K562 (cell line): ENCODE data around the gene PIGT. TPM values are rescaled to one million over a fixed set of nuclear protein-coding genes. Genes with fewer than 3 reads are reported as not detected.

Experiments used
- ATAC-seq: fragments of 200-7000 bp; cut with Tn5 transposase; 3 replicates; pipeline ENCODE4 v1.9.1; 2020; ENCODE audit warnings: moderate library complexity
- BruUV-seq: library from RNA; stranded (reverse); fragments of 400-500 nt; replicated peaks from 2 replicates; lab custom pipeline; 2021; lab: Mats Ljungman, UMichigan
- CTCF ChIA-PET: fragments of 300-600 bp; formaldehyde crosslinking; extraction: SDS; loops from one replicate; lab custom pipeline; 2021; ENCODE audit warnings: low intra/inter-chr PET ratio; lab: Yijun Ruan, JAX
- POLR2A ChIA-PET: fragments of 300-600, 350-650 bp; sonication (Branson Sonifier 250); formaldehyde crosslinking; extraction: SDS; loops from one replicate; lab custom pipeline; 2021; ENCODE audit warnings: antibody characterized with exemption, inconsistent platforms; lab: Yijun Ruan, JAX
- DNase-seq, 4 experiments: peaks; one replicate each; pipeline versions ENCODE4 v3.0.0 to v3.0.0-alpha.2; 2011 to 2018; ENCODE audit warnings: low spot score in 3 of 4, mixed read lengths in 3 of 4; ENCODE audit errors: extremely low read depth in 1 of 4
- FAIRE-seq: peaks from 2 replicates; lab custom pipeline; 2011; peaks lifted over from hg19 to GRCh38; lab: Jason Lieb, UNC
- H2AFZ ChIP-seq: 2 replicates; pipeline ENCODE4 v1.6.0; 2011; ENCODE audit warnings: low read depth, low read length, control low read depth, inconsistent platforms
- H3K27ac ChIP-seq: fragments of 200-600 bp; 3 replicates; pipeline ENCODE4 v1.8.0; 2011; ENCODE audit warnings: low read depth, mild to moderate bottlenecking, control low read depth, inconsistent platforms, low read length, moderate library complexity, mixed read lengths; ENCODE audit errors: extremely low read depth
- H3K27me3 ChIP-seq, 2 experiments: fragments of 300-600 bp in 1 of 2; 2 replicates in 1 of 2; 3 replicates in 1 of 2; pipeline versions ENCODE4 v1.6.0 to v1.8.0; 2011; ENCODE audit warnings: inconsistent platforms in 2 of 2, low read length in 2 of 2, mild to moderate bottlenecking in 1 of 2, mixed read lengths in 1 of 2, moderate library complexity in 1 of 2; ENCODE audit not compliant: control insufficient read depth in 2 of 2, insufficient read depth in 2 of 2
- H3K36me3 ChIP-seq: fragments of 300-600 bp; 3 replicates; pipeline ENCODE4 v1.8.0; 2011; ENCODE audit warnings: mild to moderate bottlenecking, low read length, inconsistent platforms; ENCODE audit not compliant: control insufficient read depth, insufficient read depth
- H3K4me1 ChIP-seq, 2 experiments: fragments of 200-600 bp in 1 of 2; replicated peaks in 1 of 2; 2 replicates in 1 of 2; 3 replicates in 1 of 2; pipeline versions ENCODE4 v1.5.1 to v1.8.0; 2011; ENCODE audit warnings: inconsistent platforms in 2 of 2, low read length in 2 of 2, mild to moderate bottlenecking in 1 of 2, mixed read lengths in 1 of 2, moderate library complexity in 1 of 2; ENCODE audit not compliant: control insufficient read depth in 2 of 2, insufficient read depth in 2 of 2
- H3K4me2 ChIP-seq: 2 replicates; pipeline ENCODE4 v1.6.1; 2011; ENCODE audit warnings: low read length, control low read depth, inconsistent platforms, mixed read lengths; ENCODE audit not compliant: insufficient read depth
- H3K4me3 ChIP-seq: fragments of 200-600 bp; sonication (generic), shearing (Covaris generic); 2 replicates; pipeline ENCODE4 v1.5.1; 2016; ENCODE audit warnings: control low read depth, inconsistent platforms
- H3K79me2 ChIP-seq: fragments of 200-600 bp; 3 replicates; pipeline ENCODE4 v1.8.0; 2011; ENCODE audit warnings: low read length, inconsistent platforms; ENCODE audit not compliant: control insufficient read depth, insufficient read depth
- H3K9ac ChIP-seq, 2 experiments: 2 replicates each; pipeline versions ENCODE4 v1.6.0 to v1.6.1; 2011; ENCODE audit warnings: low read depth in 2 of 2, low read length in 2 of 2, control low read depth in 1 of 2, inconsistent platforms in 1 of 2, mild to moderate bottlenecking in 1 of 2, mixed read lengths in 1 of 2; ENCODE audit not compliant: insufficient read depth in 1 of 2
- H3K9me1 ChIP-seq: one replicate; pipeline ENCODE4 v1.6.0; 2011; ENCODE audit warnings: inconsistent platforms, mild to moderate bottlenecking, low read length, moderate library complexity; ENCODE audit not compliant: control insufficient read depth, insufficient read depth
- H3K9me3 ChIP-seq: replicated peaks from 2 replicates; pipeline ENCODE4 v1.5.1; 2011; ENCODE audit warnings: low read depth, low read length, inconsistent platforms; ENCODE audit not compliant: control insufficient read depth, insufficient read depth
- H4K20me1 ChIP-seq: replicated peaks from 2 replicates; pipeline ENCODE4 v1.6.1; 2011; ENCODE audit warnings: low read length, inconsistent platforms, mixed read lengths; ENCODE audit not compliant: control insufficient read depth, insufficient read depth
- ATF7 ChIP-seq: fragments of 450-650 bp; IDR thresholded peaks from 2 replicates; pipeline ENCODE4 v1.7.1; 2014; ENCODE audit warnings: mild to moderate bottlenecking, moderate library complexity
- GTF2F1 ChIP-seq: IDR thresholded peaks from 2 replicates; pipeline ENCODE4 v1.6.1; 2011; ENCODE audit warnings: low read depth, low read length, improper control_type of control experiment
- RB1 ChIP-seq: fragments of 450-650 bp; IDR thresholded peaks from 2 replicates; pipeline ENCODE4 v1.6.1; 2017; ENCODE audit warnings: low read depth, mild to moderate bottlenecking
- RNF2 ChIP-seq: sonication (generic); IDR thresholded peaks from 2 replicates; pipeline ENCODE4 v1.6.1; 2016
- WGBS: fragments of 100-300 bp; shearing (Covaris generic); methylation state at CpG from one replicate; pipeline ENCODE4 v1.1.6; 2016; ENCODE audit warnings: low coverage, mixed read lengths; ENCODE audit not compliant: insufficient coverage; ENCODE audit errors: missing lambda C conversion rate; 5-methylcytosine and 5-hydroxymethylcytosine counted together
- in situ Hi-C: fragments of 300-500 bp; cut with MboI; formaldehyde crosslinking; loops from 4 replicates; pipeline ENCODE4 v1.15.0; 2018; ENCODE audit warnings: inconsistent platforms, mixed read lengths
- intact Hi-C: fragments of 100-400 bp; cut with micrococcal nuclease; formaldehyde crosslinking; loops from 2 replicates; pipeline ENCODE4 v1.14.2; 2022
- polyA plus RNA-seq, 8 experiments: library from polyadenylated mRNA; depleted of rRNA in 4 of 8; stranded (reverse) in 5 of 8; unstranded in 3 of 8; fragments of >200 nt; fragmentation: Nextera tagmentation in 2 of 8; fragmentation: Illumina TruSeq in 1 of 8; extraction: Ambion mirVana in 2 of 8; extraction: Trizol in 1 of 8; gene quantifications; 2 replicates each; pipeline versions ENCODE4 v1.2.1 to v1.2.3, GENCODE V29; 2011 to 2014; ENCODE audit warnings: inconsistent platforms in 1 of 8, missing spikeins in 1 of 8
- total RNA-seq, 7 experiments: library from RNA; depleted of rRNA in 6 of 7; stranded (reverse); fragments of >200 nt in 6 of 7; fragmentation: Illumina TruSeq in 2 of 7; extraction: Trizol in 2 of 7; gene quantifications; 2 replicates each; pipeline versions ENCODE4 v1.2.1 to v1.2.3, GENCODE V29; 2011 to 2021; ENCODE audit warnings: low replicate concordance in 1 of 7
- TF ChIP-seq, protein P1 (sequence below): fragments of 200-800 bp; sonication (Bioruptor generic); IDR thresholded peaks from 2 replicates; pipeline ENCODE4 v1.6.1; 2016; ENCODE audit warnings: missing genetic modification characterization, missing compliant biosample characterization
- TF ChIP-seq, protein P2 (sequence below): fragments of 200-800 bp; sonication (Bioruptor generic); IDR thresholded peaks from 2 replicates; pipeline ENCODE4 v1.6.1; 2017; ENCODE audit warnings: missing genetic modification characterization, missing compliant biosample characterization
- TF ChIP-seq, protein P3 (sequence below): fragments of 250-450 bp; sonication (Bioruptor Pico); IDR thresholded peaks from 2 replicates; pipeline ENCODE4 v1.8.0; 2022; ENCODE audit warnings: moderate library complexity, mild to moderate bottlenecking, inconsistent platforms

PIGT gene
- total and polyA plus RNA-seq, 9 of the 15 experiments (the other 6 are each of a cell fraction or from before 2014, with no cell fraction given) = 14.6 to 108 (median 46.9) TPM

DNA sequence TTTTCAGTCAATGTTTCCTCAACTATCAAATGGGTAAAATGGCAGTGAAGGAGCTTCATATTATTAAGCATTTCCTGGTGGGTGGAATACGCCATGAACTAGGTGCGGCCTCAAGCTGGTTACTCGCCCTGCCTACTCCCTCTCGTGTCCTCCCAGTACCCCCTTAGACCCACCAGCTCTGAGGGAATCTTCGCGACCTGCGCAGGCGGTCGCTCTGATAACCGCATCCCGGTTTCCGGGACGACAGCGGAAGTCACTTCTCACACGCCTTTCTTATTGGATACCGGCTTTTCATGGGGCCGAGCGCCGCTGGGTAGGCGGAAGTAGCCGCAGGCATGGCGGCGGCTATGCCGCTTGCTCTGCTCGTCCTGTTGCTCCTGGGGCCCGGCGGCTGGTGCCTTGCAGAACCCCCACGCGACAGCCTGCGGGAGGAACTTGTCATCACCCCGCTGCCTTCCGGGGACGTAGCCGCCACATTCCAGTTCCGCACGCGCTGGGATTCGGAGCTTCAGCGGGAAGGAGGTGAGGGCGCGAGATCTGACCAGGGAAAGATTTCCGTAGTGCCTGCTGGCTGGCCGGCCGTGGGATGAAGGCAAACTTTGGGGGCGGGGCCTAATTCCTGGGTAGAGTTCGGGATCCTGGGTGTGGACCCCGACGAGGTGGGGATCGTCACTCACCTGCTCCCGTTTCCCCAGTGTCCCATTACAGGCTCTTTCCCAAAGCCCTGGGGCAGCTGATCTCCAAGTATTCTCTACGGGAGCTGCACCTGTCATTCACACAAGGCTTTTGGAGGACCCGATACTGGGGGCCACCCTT lies at the start of gene PIGT (continued):
- TF ChIP-seq, protein P1, sequence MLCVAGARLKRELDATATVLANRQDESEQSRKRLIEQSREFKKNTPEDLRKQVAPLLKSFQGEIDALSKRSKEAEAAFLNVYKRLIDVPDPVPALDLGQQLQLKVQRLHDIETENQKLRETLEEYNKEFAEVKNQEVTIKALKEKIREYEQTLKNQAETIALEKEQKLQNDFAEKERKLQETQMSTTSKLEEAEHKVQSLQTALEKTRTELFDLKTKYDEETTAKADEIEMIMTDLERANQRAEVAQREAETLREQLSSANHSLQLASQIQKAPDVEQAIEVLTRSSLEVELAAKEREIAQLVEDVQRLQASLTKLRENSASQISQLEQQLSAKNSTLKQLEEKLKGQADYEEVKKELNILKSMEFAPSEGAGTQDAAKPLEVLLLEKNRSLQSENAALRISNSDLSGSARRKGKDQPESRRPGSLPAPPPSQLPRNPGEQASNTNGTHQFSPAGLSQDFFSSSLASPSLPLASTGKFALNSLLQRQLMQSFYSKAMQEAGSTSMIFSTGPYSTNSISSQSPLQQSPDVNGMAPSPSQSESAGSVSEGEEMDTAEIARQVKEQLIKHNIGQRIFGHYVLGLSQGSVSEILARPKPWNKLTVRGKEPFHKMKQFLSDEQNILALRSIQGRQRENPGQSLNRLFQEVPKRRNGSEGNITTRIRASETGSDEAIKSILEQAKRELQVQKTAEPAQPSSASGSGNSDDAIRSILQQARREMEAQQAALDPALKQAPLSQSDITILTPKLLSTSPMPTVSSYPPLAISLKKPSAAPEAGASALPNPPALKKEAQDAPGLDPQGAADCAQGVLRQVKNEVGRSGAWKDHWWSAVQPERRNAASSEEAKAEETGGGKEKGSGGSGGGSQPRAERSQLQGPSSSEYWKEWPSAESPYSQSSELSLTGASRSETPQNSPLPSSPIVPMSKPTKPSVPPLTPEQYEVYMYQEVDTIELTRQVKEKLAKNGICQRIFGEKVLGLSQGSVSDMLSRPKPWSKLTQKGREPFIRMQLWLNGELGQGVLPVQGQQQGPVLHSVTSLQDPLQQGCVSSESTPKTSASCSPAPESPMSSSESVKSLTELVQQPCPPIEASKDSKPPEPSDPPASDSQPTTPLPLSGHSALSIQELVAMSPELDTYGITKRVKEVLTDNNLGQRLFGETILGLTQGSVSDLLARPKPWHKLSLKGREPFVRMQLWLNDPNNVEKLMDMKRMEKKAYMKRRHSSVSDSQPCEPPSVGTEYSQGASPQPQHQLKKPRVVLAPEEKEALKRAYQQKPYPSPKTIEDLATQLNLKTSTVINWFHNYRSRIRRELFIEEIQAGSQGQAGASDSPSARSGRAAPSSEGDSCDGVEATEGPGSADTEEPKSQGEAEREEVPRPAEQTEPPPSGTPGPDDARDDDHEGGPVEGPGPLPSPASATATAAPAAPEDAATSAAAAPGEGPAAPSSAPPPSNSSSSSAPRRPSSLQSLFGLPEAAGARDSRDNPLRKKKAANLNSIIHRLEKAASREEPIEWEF = no peak
- peak; percentile 52; the same call in 1 of the 2 replicates for TF ChIP-seq ATF7
- TF ChIP-seq GTF2F1 = no peak

DNA sequence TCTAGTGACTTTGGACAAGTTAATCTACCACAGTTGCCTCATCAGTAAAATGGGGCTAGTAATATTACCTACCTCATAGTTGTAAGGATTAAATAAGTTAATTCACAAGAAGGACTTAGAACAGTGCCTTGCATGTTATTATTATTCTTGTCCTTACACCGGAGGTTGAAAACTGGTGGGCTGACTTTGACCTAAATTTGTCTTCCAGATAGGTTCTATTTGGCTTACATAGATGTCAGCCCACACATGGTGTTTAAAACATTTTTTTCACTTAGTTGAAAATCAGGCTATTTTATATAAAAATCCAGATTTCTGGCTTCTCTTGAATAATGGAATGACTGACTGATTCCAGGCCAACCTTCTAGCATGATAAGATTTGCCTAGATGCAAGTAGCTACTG lies 49.7 kb upstream of the PIGT start:
- TF ChIP-seq, protein P2, sequence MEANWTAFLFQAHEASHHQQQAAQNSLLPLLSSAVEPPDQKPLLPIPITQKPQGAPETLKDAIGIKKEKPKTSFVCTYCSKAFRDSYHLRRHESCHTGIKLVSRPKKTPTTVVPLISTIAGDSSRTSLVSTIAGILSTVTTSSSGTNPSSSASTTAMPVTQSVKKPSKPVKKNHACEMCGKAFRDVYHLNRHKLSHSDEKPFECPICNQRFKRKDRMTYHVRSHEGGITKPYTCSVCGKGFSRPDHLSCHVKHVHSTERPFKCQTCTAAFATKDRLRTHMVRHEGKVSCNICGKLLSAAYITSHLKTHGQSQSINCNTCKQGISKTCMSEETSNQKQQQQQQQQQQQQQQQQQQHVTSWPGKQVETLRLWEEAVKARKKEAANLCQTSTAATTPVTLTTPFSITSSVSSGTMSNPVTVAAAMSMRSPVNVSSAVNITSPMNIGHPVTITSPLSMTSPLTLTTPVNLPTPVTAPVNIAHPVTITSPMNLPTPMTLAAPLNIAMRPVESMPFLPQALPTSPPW (CRISPR knock-in tag) = no peak
- no peak for TF ChIP-seq RB1
- no peak for TF ChIP-seq RNF2
- TF ChIP-seq, protein P3, sequence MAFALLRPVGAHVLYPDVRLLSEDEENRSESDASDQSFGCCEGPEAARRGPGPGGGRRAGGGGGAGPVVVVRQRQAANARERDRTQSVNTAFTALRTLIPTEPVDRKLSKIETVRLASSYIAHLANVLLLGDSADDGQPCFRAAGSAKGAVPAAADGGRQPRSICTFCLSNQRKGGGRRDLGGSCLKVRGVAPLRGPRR (CRISPR knock-in tag) = no peak
- 95% methylated on average over 1 of the region's 1 CpG for WGBS
- FAIRE-seq = no peak

More for the DNA sequence above, 49.7 kb upstream of the PIGT start:
- Histone ChIP-seq H3K9ac (no peak overlapping the region), H3K4me1 (peaks cover 10 to 11% of the 10 kb centered on the region in 2 experiments; a peak in 4 of 5 replicates), H3K4me2 (no peak overlapping the region), H3K36me3 (peaks cover 39% of the 10 kb centered on the region), H3K27ac (no peak overlapping the region), H3K4me3 (no peak overlapping the region), H3K9me3 (no peaks in the 10 kb centered on the region), H3K27me3 (no peaks in the 10 kb centered on the region), H3K79me2 (peaks cover 20% of the 10 kb centered on the region), H3K9me1 (no peaks in the 10 kb centered on the region), H4K20me1 (no peaks in the 10 kb centered on the region), H2AFZ (no peak overlapping the region)
- BruUV-seq = no TSS peak
- intact Hi-C loops (loop anchor here (10.0 kb wide), 1 partner anchor 609 kb away; the partner anchor contains the start of gene ZNF335), in situ Hi-C loops (loop anchor here (5.0 kb wide), 1 partner anchor 44 kb away; no protein-coding TSS in a partner anchor)
- DNase-seq = no peak
- ATAC-seq = no peak
- POLR2A ChIA-PET = interaction anchor here (0.7 to 1.1 kb wide), 2 partner anchors 22 to 87 kb away, joined by 3 to 7 read pairs; no protein-coding TSS in a partner anchor
- CTCF ChIA-PET = no interaction called here
